ENCODE data around the gene PLCB1.
A peak's percentile ranks its signal among the peaks of the same experiment; 100 is the strongest.

The PLCB1 gene

GRCh38 chr20:8363970-8364733 lies 232.1 kb downstream of the PLCB1 start:
- TF ChIP-seq MAX (IDR thresholded peaks at IDR 0.05; ENCODE audit: low read depth, low read length): no peak
- TF ChIP-seq CTCF (IDR thresholded peaks at IDR 0.05; ENCODE audit: low read depth, low read length): no peak
- no peak for TF ChIP-seq MYC (IDR thresholded peaks at IDR 0.05; ENCODE audit: low read depth, low read length)
- no peak for TF ChIP-seq POLR2A (IDR thresholded peaks at IDR 0.05; ENCODE audit: extremely low read depth, insufficient read length)
- no peak for DNase-seq (ENCODE audit: low read depth)
- no peak overlapping the region for H3K4me3 ChIP-seq (ENCODE audit: low read depth, low read length)

- no peak for DNase-seq (ENCODE audit: low read depth)
- TF ChIP-seq CTCF (IDR thresholded peaks at IDR 0.05; ENCODE audit: low read depth, low read length) (no peak), MYC (IDR thresholded peaks at IDR 0.05; ENCODE audit: low read depth, low read length) (no peak), POLR2A (IDR thresholded peaks at IDR 0.05; ENCODE audit: extremely low read depth, insufficient read length) (no peak), MAX (IDR thresholded peaks at IDR 0.05; ENCODE audit: low read depth, low read length) (no peak)
- H3K4me3 ChIP-seq (ENCODE audit: low read depth, low read length): no peak overlapping the region
Observed at GRCh38 chr20:8364734-8365078, 232.6 kb downstream of the PLCB1 start.

- no peak overlapping the region for H3K4me3 ChIP-seq (ENCODE audit: low read depth, low read length)
- TF ChIP-seq MAX (IDR thresholded peaks at IDR 0.05; ENCODE audit: low read depth, low read length) (no peak), MYC (IDR thresholded peaks at IDR 0.05; ENCODE audit: low read depth, low read length) (no peak), CTCF (IDR thresholded peaks at IDR 0.05; ENCODE audit: low read depth, low read length) (no peak), POLR2A (IDR thresholded peaks at IDR 0.05; ENCODE audit: extremely low read depth, insufficient read length) (no peak)
- DNase-seq (ENCODE audit: low read depth): no peak
Observed at GRCh38 chr20:8365634-8366033, 233.6 kb downstream of the PLCB1 start.

GRCh38 chr20:8366303-8366923 lies 234.3 kb downstream of the PLCB1 start:
- H3K4me3 ChIP-seq (ENCODE audit: low read depth, low read length): no peak overlapping the region
- TF ChIP-seq CTCF (IDR thresholded peaks at IDR 0.05; ENCODE audit: low read depth, low read length) (no peak), MAX (IDR thresholded peaks at IDR 0.05; ENCODE audit: low read depth, low read length) (no peak), POLR2A (IDR thresholded peaks at IDR 0.05; ENCODE audit: extremely low read depth, insufficient read length) (no peak), MYC (IDR thresholded peaks at IDR 0.05; ENCODE audit: low read depth, low read length) (no peak)
- DNase-seq (ENCODE audit: low read depth): no peak

- TF ChIP-seq MYC (IDR thresholded peaks at IDR 0.05; ENCODE audit: low read depth, low read length) (no peak), POLR2A (IDR thresholded peaks at IDR 0.05; ENCODE audit: extremely low read depth, insufficient read length) (no peak)
- DNase-seq (ENCODE audit: low read depth): peak; percentile 55
- H3K4me3 ChIP-seq (ENCODE audit: low read depth, low read length): no peak overlapping the region
Observed at GRCh38 chr20:8367689-8368088, 235.6 kb downstream of the PLCB1 start.

GRCh38 chr20:8368670-8369069 lies 236.6 kb downstream of the PLCB1 start:
- peak; percentile 57 for DNase-seq (ENCODE audit: low read depth)
- H3K4me3 ChIP-seq (ENCODE audit: low read depth, low read length): no peak overlapping the region
- TF ChIP-seq MYC (IDR thresholded peaks at IDR 0.05; ENCODE audit: low read depth, low read length) (no peak), MAX (IDR thresholded peaks at IDR 0.05; ENCODE audit: low read depth, low read length) (no peak), CTCF (IDR thresholded peaks at IDR 0.05; ENCODE audit: low read depth, low read length) (no peak), POLR2A (IDR thresholded peaks at IDR 0.05; ENCODE audit: extremely low read depth, insufficient read length) (no peak)
